Liver (tissue), 9 donors: ENCODE measurements around the gene VSIG4. TPM values are rescaled to one million over a fixed set of nuclear protein-coding genes. Genes with fewer than 3 reads are reported as not detected.
"Not testable (repeated sequence)": the region's sequence is repeated elsewhere in the genome, so short reads cannot be mapped to it uniquely, and the experiment has no call there.

Experiments used
- DNase-seq: peaks from one replicate; pipeline ENCODE4 v3.0.0-alpha.2; 2017; ENCODE audit warnings: low spot score
- H3K27ac ChIP-seq, 2 donors: one replicate each; pipeline ENCODE4 v1.7.0; 2013; ENCODE audit warnings: inconsistent platforms in 2 of 2, low read length in 2 of 2, control low read depth in 1 of 2, low read depth in 1 of 2, mild to moderate bottlenecking in 1 of 2
- H3K27me3 ChIP-seq, 4 donors: one replicate each; pipeline versions ENCODE4 v1.6.1 to v1.7.0; 2013; ENCODE audit warnings: low read length in 3 of 4, inconsistent platforms in 1 of 4, mild to moderate bottlenecking in 1 of 4, moderate library complexity in 1 of 4; ENCODE audit not compliant: control insufficient read depth in 4 of 4, insufficient read depth in 4 of 4
- H3K36me3 ChIP-seq, 4 donors: one replicate each; pipeline versions ENCODE4 v1.6.1 to v1.7.0; 2013; ENCODE audit warnings: low read length in 3 of 4, mild to moderate bottlenecking in 3 of 4, low read depth in 1 of 4, moderate library complexity in 1 of 4; ENCODE audit not compliant: control insufficient read depth in 4 of 4, insufficient read depth in 3 of 4
- H3K4me1 ChIP-seq, 4 donors: one replicate each; pipeline versions ENCODE4 v1.6.1 to v1.7.0; 2013; ENCODE audit warnings: low read length in 3 of 4, mild to moderate bottlenecking in 3 of 4, moderate library complexity in 1 of 4; ENCODE audit not compliant: control insufficient read depth in 4 of 4, insufficient read depth in 4 of 4
- H3K4me3 ChIP-seq, 3 donors: one replicate each; pipeline versions ENCODE4 v1.6.1 to v1.7.0; 2013; ENCODE audit warnings: low read length in 3 of 3, control low read depth in 1 of 3, low read depth in 1 of 3, mild to moderate bottlenecking in 1 of 3
- H3K9ac ChIP-seq, 2 donors: one replicate each; pipeline ENCODE4 v1.7.0; 2013; ENCODE audit warnings: low read length in 2 of 2, mild to moderate bottlenecking in 2 of 2, moderate library complexity in 2 of 2, control low read depth in 1 of 2, low read depth in 1 of 2
- H3K9me3 ChIP-seq, 4 donors: one replicate each; pipeline versions ENCODE4 v1.6.1 to v1.7.0; 2013; ENCODE audit warnings: low read length in 3 of 4; ENCODE audit not compliant: control insufficient read depth in 4 of 4
- CTCF ChIP-seq: fragments of 150-350 bp; IDR thresholded peaks from 2 replicates; pipeline ENCODE4 v1.5.1; 2017; ENCODE audit warnings: improper control_type of control experiment, low read depth, low read length; ENCODE audit not compliant: missing input control
- EGR1 ChIP-seq, 2 donors: IDR thresholded peaks; 2 replicates each; pipeline ENCODE4 v1.6.1; 2016 to 2018; ENCODE audit warnings: antibody characterized with exemption in 2 of 2, low read depth in 2 of 2
- FOXA1 ChIP-seq: IDR thresholded peaks from 2 replicates; pipeline ENCODE4 v1.6.1; 2016; ENCODE audit warnings: antibody characterized with exemption
- FOXA2 ChIP-seq: IDR thresholded peaks from 2 replicates; pipeline ENCODE4 v1.6.1; 2016; ENCODE audit warnings: antibody characterized with exemption
- GABPA ChIP-seq, 2 donors: IDR thresholded peaks in 1 of 2; conservative IDR thresholded peaks in 1 of 2; 2 replicates each; pipeline ENCODE4 v1.6.1; 2016; ENCODE audit warnings: antibody characterized with exemption in 2 of 2, mild to moderate bottlenecking in 1 of 2, moderate library complexity in 1 of 2
- HNF4A ChIP-seq, 2 donors: conservative IDR thresholded peaks; 2 replicates each; pipeline ENCODE4 v1.6.1; 2016; ENCODE audit warnings: antibody characterized with exemption in 2 of 2, mild to moderate bottlenecking in 2 of 2
- HNF4G ChIP-seq: IDR thresholded peaks from 2 replicates; pipeline ENCODE4 v1.6.1; 2016; ENCODE audit warnings: antibody characterized with exemption
- JUND ChIP-seq, 2 donors: IDR thresholded peaks; 2 replicates each; pipeline ENCODE4 v1.6.1; 2016; ENCODE audit warnings: antibody characterized with exemption in 2 of 2
- MAX ChIP-seq: IDR thresholded peaks from 2 replicates; pipeline ENCODE4 v1.6.1; 2016; ENCODE audit warnings: antibody characterized with exemption
- NR2F2 ChIP-seq: IDR thresholded peaks from 2 replicates; pipeline ENCODE4 v1.6.1; 2016; ENCODE audit warnings: antibody characterized with exemption
- RXRA ChIP-seq, 2 donors: IDR thresholded peaks; 2 replicates each; pipeline ENCODE4 v1.6.1; 2017 to 2018; ENCODE audit warnings: antibody characterized with exemption in 2 of 2, mild to moderate bottlenecking in 1 of 2
- SP1 ChIP-seq: IDR thresholded peaks from 2 replicates; pipeline ENCODE4 v1.6.1; 2018; ENCODE audit warnings: antibody characterized with exemption, mild to moderate bottlenecking
- TAF1 ChIP-seq: conservative IDR thresholded peaks from 2 replicates; pipeline ENCODE4 v1.6.1; 2016; ENCODE audit warnings: antibody characterized with exemption, mild to moderate bottlenecking
- YY1 ChIP-seq: IDR thresholded peaks from 2 replicates; pipeline ENCODE4 v1.6.1; 2016; ENCODE audit warnings: antibody characterized with exemption, mild to moderate bottlenecking
- ZBTB33 ChIP-seq: IDR thresholded peaks from 2 replicates; pipeline ENCODE4 v1.6.1; 2016; ENCODE audit warnings: antibody characterized with exemption
- WGBS: extraction: QIAGEN DNeasy Blood & Tissue Kit; methylation state at CpG from one replicate; pipeline ENCODE4 v1.1.7; 2013; 5-methylcytosine and 5-hydroxymethylcytosine counted together
- polyA plus RNA-seq, 2 donors: library from polyadenylated mRNA; stranded (reverse) in 1 of 2; unstranded in 1 of 2; fragments of 200-250 nt in 1 of 2; fragments of >200 nt in 1 of 2; fragmentation: Nextera tagmentation in 1 of 2; extraction: Ambion mirVana in 1 of 2; gene quantifications; one replicate each; pipeline versions ENCODE4 v1.2.1 to v1.2.3, GENCODE V29; 2013 to 2015
- total RNA-seq, 2 donors: library from RNA; depleted of rRNA; stranded (reverse); fragments of >200 nt; gene quantifications; one replicate each; pipeline ENCODE4 v1.2.3, GENCODE V29; 2014
- TF ChIP-seq, protein P1 (sequence below): IDR thresholded peaks from 2 replicates; pipeline ENCODE4 v1.6.1; 2016; ENCODE audit warnings: antibody characterized with exemption
- donor health status: healthy.
- donor health status: healthy.
- donor health status: healthy.
- donor health status: healthy.
- donor health status: healthy.

Gene VSIG4
- total and polyA plus RNA-seq, 4 donors: 16.7 to 38.9 (median 36.3) TPM

DNA sequence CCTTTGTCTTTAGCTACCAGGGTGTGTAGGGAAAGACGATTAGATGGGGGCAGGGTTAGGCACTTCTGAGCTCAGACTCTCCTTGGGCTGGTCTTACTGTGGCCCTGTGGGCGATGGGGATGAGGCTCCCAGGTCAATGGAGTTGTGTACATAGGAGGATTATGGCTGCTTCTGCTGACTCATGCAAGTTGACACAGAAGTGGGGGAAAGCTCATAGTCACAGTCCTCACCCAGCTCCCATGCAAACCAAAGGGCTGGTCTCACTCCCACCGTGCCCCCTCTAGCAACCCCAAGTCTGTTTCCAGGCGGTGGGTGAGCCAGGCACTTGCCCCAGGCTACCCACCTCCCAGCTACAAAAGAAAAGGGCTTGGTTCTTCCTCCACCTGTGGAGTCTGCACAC is 24.4 kb upstream of the VSIG4 start:
- H3K4me1 ChIP-seq: no peaks in the 10 kb centered on the region
- no peak overlapping the region for H3K4me3 ChIP-seq
- no peak overlapping the region for H3K9ac ChIP-seq
- no peak for TF ChIP-seq TAF1
- no peak for TF ChIP-seq GABPA (IDR thresholded peaks at IDR 0.05 in 1 of 2, conservative IDR thresholded peaks at IDR 0.05 in 1 of 2)
- no peak for TF ChIP-seq HNF4G
- no peak for TF ChIP-seq JUND (IDR thresholded peaks at IDR 0.05)
- no peak for TF ChIP-seq FOXA1
- TF ChIP-seq, protein P1, sequence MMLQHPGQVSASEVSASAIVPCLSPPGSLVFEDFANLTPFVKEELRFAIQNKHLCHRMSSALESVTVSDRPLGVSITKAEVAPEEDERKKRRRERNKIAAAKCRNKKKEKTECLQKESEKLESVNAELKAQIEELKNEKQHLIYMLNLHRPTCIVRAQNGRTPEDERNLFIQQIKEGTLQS: no peak
- no peak for TF ChIP-seq RXRA (IDR thresholded peaks at IDR 0.05)
- TF ChIP-seq NR2F2: no peak
- no peak for TF ChIP-seq SP1
- TF ChIP-seq MAX: no peak
- no peak for TF ChIP-seq HNF4A (conservative IDR thresholded peaks at IDR 0.05)
- TF ChIP-seq ZBTB33: no peak
- no peak for TF ChIP-seq FOXA2
- no peak for TF ChIP-seq CTCF
- TF ChIP-seq EGR1 (IDR thresholded peaks at IDR 0.05; ENCODE audit: low read depth in 2 of 2): no peak
- H3K36me3 ChIP-seq: no peaks in the 10 kb centered on the region
- no peak overlapping the region for H3K27ac ChIP-seq
- no peaks in the 10 kb centered on the region for H3K9me3 ChIP-seq
- WGBS: 83% methylated on average over 4 of the region's 4 CpGs
- DNase-seq: no peak
- H3K27me3 ChIP-seq: no peaks in the 10 kb centered on the region

GRCh38 chrX:66057019-66057418 is 17.1 kb upstream of the VSIG4 start:
- H3K4me3 ChIP-seq, DNase-seq, H3K4me1 ChIP-seq, H3K9me3 ChIP-seq, H3K36me3 ChIP-seq, H3K27me3 ChIP-seq, H3K27ac ChIP-seq, H3K9ac ChIP-seq: not testable (repeated sequence)
- WGBS: 76% methylated on average over 5 of the region's 5 CpGs

DNA sequence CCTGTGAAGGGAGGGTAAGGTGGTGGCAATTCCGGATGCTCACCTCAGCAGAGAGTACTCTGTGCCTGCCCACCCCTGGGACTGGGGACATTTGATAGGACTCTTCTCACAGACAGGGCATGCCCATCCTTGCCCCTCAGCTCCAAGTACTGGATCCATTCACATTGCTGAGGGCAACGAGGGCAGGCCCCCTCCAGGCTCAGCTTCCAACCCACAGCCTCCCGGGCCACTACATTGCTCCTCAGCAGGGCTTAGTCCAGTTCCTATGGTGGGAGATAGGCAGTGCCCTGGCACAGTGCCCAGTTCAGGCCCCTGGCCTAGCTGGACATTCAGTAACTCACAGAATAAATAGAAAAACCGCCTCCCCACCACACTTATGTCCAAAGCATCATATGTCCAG is 15.1 kb upstream of the VSIG4 start:
- Histone ChIP-seq H3K27ac (no peak overlapping the region), H3K27me3 (no peaks in the 10 kb centered on the region), H3K9me3 (no peaks in the 10 kb centered on the region), H3K9ac (no peak overlapping the region), H3K36me3 (no peaks in the 10 kb centered on the region), H3K4me1 (peaks cover 0 to 10% (median 8%) of the 10 kb centered on the region in 4 donors), H3K4me3 (no peak overlapping the region)
- no peak for TF ChIP-seq RXRA (IDR thresholded peaks at IDR 0.05)
- no peak for TF ChIP-seq ZBTB33
- no peak for TF ChIP-seq MAX
- no peak for TF ChIP-seq TAF1
- TF ChIP-seq GABPA (IDR thresholded peaks at IDR 0.05 in 1 of 2, conservative IDR thresholded peaks at IDR 0.05 in 1 of 2): no peak
- TF ChIP-seq YY1: no peak
- TF ChIP-seq, protein P1: no peak
- WGBS: 96% methylated on average over 4 of the region's 4 CpGs
- DNase-seq: no peak
